Left cardiac atrium (tissue), 4 donors: ENCODE measurements around the gene OR4A15. TPM values are rescaled to one million over a fixed set of nuclear protein-coding genes. Genes with fewer than 3 reads are reported as not detected.

Source experiments
- ATAC-seq, 2 donors: fragments of 200-7000 bp; cut with Tn5 transposase; one replicate each; pipeline ENCODE4 v1.9.1; 2020; ENCODE audit warnings: mild to moderate bottlenecking in 2 of 2, moderate library complexity in 2 of 2
- DNase-seq: peaks from one replicate; pipeline ENCODE4 v3.0.0-alpha.2; 2020
- intact Hi-C, 2 donors: fragments of 100-400 bp; cut with DNase I; formaldehyde crosslinking; loops; one replicate each; pipeline versions ENCODE4 v1.14.1 to v1.15.1; 2022 to 2023
- long read RNA-seq: library from polyadenylated mRNA; unstranded; transcript quantifications from one replicate; pipeline ENCODE4 v2.0.0, GENCODE V29; 2021
- total RNA-seq, 2 donors: library from RNA; stranded (reverse); fragmentation: NEBNext Ultra II Directional; extraction: Animal tissue kit (Norgen Biotek cat#: 25700); gene quantifications; one replicate each; pipeline ENCODE4 v1.2.1, GENCODE V29; 2021
- donor health status: DM: no; HTN: yes; CAD: no.
- donor health status: DM: no; HTN: yes; CAD: no; lungs with severe emphysema.
- donor health status: DM: yes; HTN: yes; CAD: no.
- donor health status: Dilated cardiomyopathy.

The OR4A15 gene
- total RNA-seq: not detected
- long read RNA-seq: 0 reads

DNA sequence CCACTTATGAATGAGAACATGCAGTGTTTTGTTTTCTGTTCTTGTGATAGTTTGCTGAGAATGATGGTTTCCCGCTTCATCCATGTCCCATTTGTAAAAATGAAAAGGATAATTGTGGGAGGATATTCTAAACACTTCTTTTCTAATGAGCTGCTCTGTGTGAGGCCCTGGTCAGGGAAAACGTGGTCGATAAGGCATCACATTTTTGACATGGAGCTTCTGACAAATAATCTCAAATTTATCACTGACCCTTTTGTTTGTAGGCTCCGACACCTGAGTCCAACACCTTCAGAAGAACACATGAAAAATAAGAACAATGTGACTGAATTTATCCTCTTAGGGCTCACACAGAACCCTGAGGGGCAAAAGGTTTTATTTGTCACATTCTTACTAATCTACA is at the start of gene OR4A15:
Gene OR4A15 (plus strand): TSS at position 301 of the 400 bp plus-strand sequence. CDS start 0 bp downstream, at position 301.
- intact Hi-C loops: no loop called here

DNA sequence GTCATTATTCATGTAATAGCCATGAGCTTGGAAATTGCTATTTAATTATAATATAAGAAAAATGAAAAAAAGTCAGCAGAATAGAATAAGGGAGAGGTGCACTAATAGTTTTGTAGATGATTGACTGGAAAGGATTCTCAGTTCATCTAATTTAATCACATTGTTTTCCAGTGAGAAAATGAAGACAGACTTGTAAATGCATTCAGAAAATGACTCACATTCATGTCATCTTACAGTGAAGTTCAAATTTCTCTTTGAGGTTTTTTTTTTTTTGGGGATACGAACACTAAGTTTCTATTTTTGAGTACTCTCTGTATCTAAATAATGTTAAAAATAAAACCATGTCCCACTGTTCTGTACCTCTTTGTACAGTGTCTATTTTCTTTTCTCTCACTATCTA is 43.3 kb upstream of the OR4A15 start:
- no peak for ATAC-seq
- no peak for DNase-seq

More for the DNA sequence above, at the start of gene OR4A15:
- DNase-seq (no peak), ATAC-seq (no peak)

DNA sequence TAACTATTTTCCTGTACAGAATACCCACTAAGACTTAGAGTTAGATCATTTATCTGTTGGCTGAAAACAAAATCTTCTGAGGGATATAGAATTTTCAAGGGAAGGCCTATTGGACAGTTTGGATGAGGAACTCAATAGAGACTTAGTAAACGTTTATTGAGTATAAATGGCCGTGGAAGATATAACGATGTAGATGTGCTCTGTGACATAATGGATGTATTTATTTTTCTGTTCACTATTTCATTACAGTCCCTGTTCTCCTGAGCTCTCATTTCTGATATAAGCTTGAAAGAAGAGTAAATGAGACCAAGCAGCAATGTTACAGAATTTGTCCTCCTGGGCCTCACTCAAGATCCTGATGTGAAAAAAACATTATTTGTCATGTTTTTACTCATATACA is 24.9 kb upstream of the OR4A15 start, which contains the start of gene OR4A16:
Gene OR4A16 (plus strand): TSS at position 301 of the 400 bp plus-strand sequence. CDS start 0 bp downstream, at position 301.
- DNase-seq (no peak), ATAC-seq (no peak)
- intact Hi-C loops: no loop called here

More for the DNA sequence above, 43.3 kb upstream of the OR4A15 start:
- intact Hi-C loops: no loop called here

DNA sequence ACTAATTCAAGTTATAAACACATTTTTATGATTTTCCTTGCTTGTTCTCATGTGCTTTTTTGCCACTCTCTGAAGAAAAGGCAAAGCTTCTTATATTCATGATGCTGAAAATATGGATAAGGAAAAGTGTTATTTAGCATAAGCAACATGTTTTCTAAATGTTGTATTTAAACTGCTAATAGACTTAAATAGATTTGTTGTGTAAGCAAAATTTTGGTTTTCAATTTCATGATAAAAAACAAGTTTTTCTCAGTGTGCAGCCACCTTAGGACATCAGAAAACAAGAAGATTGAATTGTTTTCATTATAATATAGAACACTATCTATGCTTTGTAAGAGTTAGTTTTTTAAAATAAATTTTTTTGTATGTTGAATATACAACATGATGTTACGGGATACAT is 22.5 kb upstream of the OR4A15 start:
- ATAC-seq (no peak), DNase-seq (no peak)
- intact Hi-C loops: no loop called here

DNA sequence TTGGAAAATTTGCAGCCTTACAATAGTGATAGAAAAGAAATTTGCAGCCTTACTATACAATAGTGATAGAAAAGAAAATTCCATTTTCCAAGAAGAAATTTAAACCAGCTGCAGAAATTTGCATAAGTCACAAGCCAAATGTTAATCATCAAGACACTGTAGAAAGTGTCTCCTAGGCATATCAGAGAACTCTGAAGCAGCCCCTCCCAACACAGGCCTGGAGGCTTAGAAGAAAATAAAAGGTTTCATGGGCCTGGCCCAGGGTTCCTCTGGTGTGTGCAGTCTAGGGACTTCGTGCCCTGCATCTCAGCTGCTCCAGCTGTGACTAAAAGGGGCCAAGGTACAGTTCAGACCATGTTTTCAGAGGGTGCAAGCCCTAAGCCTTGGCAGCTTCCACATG is 18.7 kb upstream of the OR4A15 start:
- DNase-seq (no peak), ATAC-seq (no peak)
- intact Hi-C loops: no loop called here

DNA sequence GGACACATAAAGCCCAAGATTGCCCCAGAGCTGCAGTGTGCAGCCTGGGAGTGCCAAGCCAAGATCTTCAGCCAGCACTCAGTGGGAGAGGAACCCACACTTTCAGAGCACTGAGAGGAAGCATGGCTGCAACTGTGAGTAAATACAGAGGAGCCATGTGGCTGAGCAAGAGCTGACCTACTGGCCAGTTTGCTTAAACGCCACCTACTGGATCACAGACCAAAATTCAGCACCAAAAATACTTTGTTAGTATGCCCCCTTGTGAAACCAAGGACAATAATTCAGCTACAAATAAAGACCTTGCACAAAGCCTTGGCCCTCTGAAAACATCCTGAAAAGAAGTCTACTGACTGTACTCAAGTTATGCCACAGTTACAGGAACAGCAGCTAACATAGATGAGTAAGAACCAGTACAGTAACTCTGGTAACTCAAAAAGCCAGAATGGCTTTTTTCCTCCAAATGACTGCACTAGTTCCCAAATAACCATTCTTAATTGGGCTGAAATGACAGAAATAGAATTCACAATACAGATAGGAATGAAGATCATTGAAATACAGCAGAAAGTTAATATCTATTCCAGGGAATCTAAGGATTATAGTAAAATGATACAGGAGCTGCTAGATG is 10.1 kb upstream of the OR4A15 start:
- intact Hi-C loops: no loop called here
- no peak for DNase-seq
- ATAC-seq: no peak

DNA sequence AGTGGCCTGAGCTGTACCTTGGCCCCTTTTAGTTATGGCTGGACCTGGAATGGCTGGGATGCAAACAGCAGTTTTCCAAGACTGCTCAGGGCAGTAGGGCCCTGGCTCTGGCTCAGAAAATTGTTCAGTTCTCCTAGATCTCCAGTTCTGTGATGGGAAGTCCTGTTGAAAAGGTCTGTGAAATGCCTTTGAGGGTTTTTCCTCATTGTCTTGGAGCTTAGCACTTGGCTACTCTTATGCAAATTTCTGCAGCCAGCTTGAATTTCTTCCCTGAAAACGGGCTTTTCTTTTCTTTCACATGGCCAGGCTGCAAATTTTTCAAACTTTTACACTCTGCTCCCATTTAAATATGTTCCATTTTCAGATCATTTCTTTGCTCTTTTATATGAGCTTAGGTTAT is 33.2 kb downstream of the OR4A15 start:
- ATAC-seq: no peak
- DNase-seq: no peak
- intact Hi-C loops: no loop called here

Other genes with a start within 250 kb of the OR4A15 start
- gene TRIM48, start 105.8 kb upstream of the OR4A15 start, total RNA-seq: not detected
- gene OR4A16, start 24.8 kb upstream of the OR4A15 start, total RNA-seq: not detected
- not detected for gene OR4C15, start 186.5 kb downstream of the OR4A15 start, total RNA-seq
- not detected for gene OR4C16, start 204.2 kb downstream of the OR4A15 start, total RNA-seq
- not detected for gene OR4C11, start 239.7 kb downstream of the OR4A15 start, total RNA-seq